Endothelial cell of umbilical vein (primary cell): ENCODE results near the gene SDK2. TPM values are rescaled to one million over a fixed set of nuclear protein-coding genes. Genes with fewer than 3 reads are reported as not detected.

ENCODE experiments used
- BruUV-seq: library from RNA; stranded (reverse); fragments of 400-500 nt; replicated peaks from 2 replicates; lab custom pipeline; 2021; lab: Mats Ljungman, UMichigan
- CTCF ChIA-PET: fragments of 300-600, 350-600 bp; sonication (Branson Sonifier 250); formaldehyde crosslinking; loops from one replicate; lab custom pipeline; 2021; ENCODE audit warnings: antibody characterized with exemption, inconsistent platforms; lab: Charles Lee
- POLR2A ChIA-PET: fragments of 300-600, 350-600 bp; sonication (Branson Sonifier 250); formaldehyde crosslinking; loops from one replicate; lab custom pipeline; 2021; ENCODE audit warnings: antibody characterized with exemption, inconsistent platforms; lab: Charles Lee
- DNase-seq: peaks from one replicate; pipeline ENCODE4 v3.0.0-alpha.2; 2011; ENCODE audit warnings: low read depth, low spot score
- FAIRE-seq: peaks from 2 replicates; lab custom pipeline; 2011; peaks lifted over from hg19 to GRCh38; lab: Jason Lieb, UNC
- H2AFZ ChIP-seq: 2 replicates; pipeline ENCODE4 v1.6.0; 2012; ENCODE audit warnings: low read depth, low read length, control low read depth, inconsistent platforms
- H3K27ac ChIP-seq: 2 replicates; pipeline ENCODE4 v1.5.1; 2011; ENCODE audit warnings: low read depth, mild to moderate bottlenecking, control low read depth, low read length, moderate library complexity; ENCODE audit not compliant: insufficient read depth
- H3K27me3 ChIP-seq, 2 experiments: 2 replicates each; pipeline versions ENCODE4 v1.6.0 to v1.6.1; 2011; ENCODE audit warnings: low read length in 2 of 2, mixed read lengths in 1 of 2; ENCODE audit not compliant: control insufficient read depth in 2 of 2, insufficient read depth in 2 of 2
- H3K36me3 ChIP-seq, 2 experiments: 2 replicates in 1 of 2; 3 replicates in 1 of 2; pipeline ENCODE4 v1.5.1; 2011; ENCODE audit warnings: low read length in 2 of 2, mild to moderate bottlenecking in 1 of 2, moderate library complexity in 1 of 2; ENCODE audit not compliant: control insufficient read depth in 2 of 2, insufficient read depth in 2 of 2; ENCODE audit errors: extremely low read depth in 1 of 2
- H3K4me1 ChIP-seq: 3 replicates; pipeline ENCODE4 v1.5.1; 2011; ENCODE audit warnings: mild to moderate bottlenecking, low read length; ENCODE audit not compliant: control insufficient read depth, insufficient read depth; ENCODE audit errors: extremely low read depth
- H3K4me2 ChIP-seq: 2 replicates; pipeline ENCODE4 v1.6.1; 2011; ENCODE audit warnings: low read length, control low read depth, mixed read lengths; ENCODE audit not compliant: insufficient read depth
- H3K4me3 ChIP-seq, 3 experiments: fragments of 200-600 bp in 1 of 3; sonication (generic), shearing (Covaris generic) in 1 of 3; replicated peaks in 1 of 3; 2 replicates each; pipeline ENCODE4 v1.5.1; 2011 to 2016; ENCODE audit warnings: control low read depth in 3 of 3, low read length in 3 of 3, mild to moderate bottlenecking in 2 of 3, inconsistent platforms in 1 of 3, low read depth in 1 of 3, moderate library complexity in 1 of 3; ENCODE audit not compliant: insufficient read depth in 1 of 3
- H3K79me2 ChIP-seq: 2 replicates; pipeline ENCODE4 v1.6.0; 2012; ENCODE audit warnings: low read length, inconsistent platforms; ENCODE audit not compliant: control insufficient read depth, insufficient read depth
- H3K9ac ChIP-seq: replicated peaks from 2 replicates; pipeline ENCODE3; 2011; ENCODE audit warnings: low read length, control low read depth; ENCODE audit not compliant: insufficient read depth; ENCODE audit errors: extremely low read depth
- H3K9me1 ChIP-seq: replicated peaks from 3 replicates; pipeline ENCODE4 v1.6.0; 2011; ENCODE audit warnings: mild to moderate bottlenecking, low read length; ENCODE audit not compliant: control insufficient read depth, insufficient read depth; ENCODE audit errors: extremely low read depth
- H3K9me3 ChIP-seq: replicated peaks from 2 replicates; pipeline ENCODE4 v1.5.1; 2012; ENCODE audit warnings: low read length, inconsistent platforms; ENCODE audit not compliant: control insufficient read depth, insufficient read depth
- H4K20me1 ChIP-seq: replicated peaks from 2 replicates; pipeline ENCODE3; 2011; ENCODE audit warnings: mild to moderate bottlenecking, low read length; ENCODE audit not compliant: control insufficient read depth, insufficient read depth; ENCODE audit errors: extremely low read depth
- CTCF ChIP-seq, 2 donors: IDR thresholded peaks; 1 replicate in 1 of 2; 2 replicates in 1 of 2; pipeline ENCODE4 v1.5.1; 2011; ENCODE audit warnings: low read length in 2 of 2, mild to moderate bottlenecking in 2 of 2, moderate library complexity in 2 of 2, control low read depth in 1 of 2, inconsistent platforms in 1 of 2, low read depth in 1 of 2; ENCODE audit not compliant: insufficient read depth in 1 of 2; ENCODE audit errors: extremely low read depth in 1 of 2
- EZH2 ChIP-seq: IDR thresholded peaks from 2 replicates; pipeline ENCODE4 v1.6.1; 2012; ENCODE audit warnings: borderline replicate concordance, low read depth, mild to moderate bottlenecking, moderate library complexity, low read length, inconsistent platforms; ENCODE audit not compliant: severe bottlenecking
- FOS ChIP-seq: IDR thresholded peaks from 2 replicates; pipeline ENCODE4 v1.6.1; 2011; ENCODE audit warnings: mild to moderate bottlenecking, low read length, moderate library complexity, borderline replicate concordance; ENCODE audit not compliant: insufficient read depth
- GATA2 ChIP-seq: IDR thresholded peaks from 2 replicates; pipeline ENCODE4 v1.7.0; 2011; ENCODE audit warnings: low read depth, mild to moderate bottlenecking, moderate library complexity, mixed read lengths, low read length; ENCODE audit not compliant: insufficient read length, insufficient read depth
- JUN ChIP-seq: IDR thresholded peaks from 2 replicates; pipeline ENCODE4 v1.6.1; 2011; ENCODE audit warnings: borderline replicate concordance, low read depth; ENCODE audit not compliant: insufficient read length, insufficient read depth
- MAX ChIP-seq: IDR thresholded peaks from 2 replicates; pipeline ENCODE4 v1.6.1; 2011; ENCODE audit not compliant: insufficient read depth, insufficient read length
- MYC ChIP-seq: IDR thresholded peaks from one replicate; pipeline ENCODE4 v1.6.1; 2011; ENCODE audit warnings: mild to moderate bottlenecking, low read depth, low read length
- POLR2A ChIP-seq: IDR thresholded peaks from 2 replicates; pipeline ENCODE4 v1.6.1; 2012; ENCODE audit warnings: low read depth, mild to moderate bottlenecking, control low read depth, low read length
- POLR2AphosphoS5 ChIP-seq: IDR thresholded peaks from 2 replicates; pipeline ENCODE4 v1.6.1; 2012; ENCODE audit warnings: low read depth, mild to moderate bottlenecking, control low read depth, low read length, moderate library complexity; ENCODE audit not compliant: insufficient read depth
- dilution Hi-C: fragments of 300-500 bp; cut with MboI; formaldehyde crosslinking; loops from one replicate; pipeline ENCODE4 v1.15.0; 2019; ENCODE audit warnings: low sequenced_read_pairs; ENCODE audit not compliant: extremely low pct_ligation_motif_present
- intact Hi-C: fragments of 100-400 bp; cut with micrococcal nuclease; formaldehyde crosslinking; loops from one replicate; pipeline ENCODE4 v1.10.0; 2022
- polyA plus RNA-seq, 4 experiments: library from polyadenylated mRNA; depleted of rRNA in 3 of 4; stranded (reverse) in 3 of 4; unstranded in 1 of 4; fragments of >200 nt; gene quantifications; 2 replicates each; pipeline versions ENCODE4 v1.2.1 to v1.2.3, GENCODE V29; 2011 to 2012; ENCODE audit warnings: missing spikeins in 1 of 4
- total RNA-seq: library from RNA; stranded (reverse); gene quantifications from 2 replicates; pipeline ENCODE4 v1.2.3, GENCODE V29; 2021

The SDK2 gene
- total and polyA plus RNA-seq, 2 donors (not counting 3 experiments of a cell fraction or from before 2014, with no cell fraction given), result not detected

DNA sequence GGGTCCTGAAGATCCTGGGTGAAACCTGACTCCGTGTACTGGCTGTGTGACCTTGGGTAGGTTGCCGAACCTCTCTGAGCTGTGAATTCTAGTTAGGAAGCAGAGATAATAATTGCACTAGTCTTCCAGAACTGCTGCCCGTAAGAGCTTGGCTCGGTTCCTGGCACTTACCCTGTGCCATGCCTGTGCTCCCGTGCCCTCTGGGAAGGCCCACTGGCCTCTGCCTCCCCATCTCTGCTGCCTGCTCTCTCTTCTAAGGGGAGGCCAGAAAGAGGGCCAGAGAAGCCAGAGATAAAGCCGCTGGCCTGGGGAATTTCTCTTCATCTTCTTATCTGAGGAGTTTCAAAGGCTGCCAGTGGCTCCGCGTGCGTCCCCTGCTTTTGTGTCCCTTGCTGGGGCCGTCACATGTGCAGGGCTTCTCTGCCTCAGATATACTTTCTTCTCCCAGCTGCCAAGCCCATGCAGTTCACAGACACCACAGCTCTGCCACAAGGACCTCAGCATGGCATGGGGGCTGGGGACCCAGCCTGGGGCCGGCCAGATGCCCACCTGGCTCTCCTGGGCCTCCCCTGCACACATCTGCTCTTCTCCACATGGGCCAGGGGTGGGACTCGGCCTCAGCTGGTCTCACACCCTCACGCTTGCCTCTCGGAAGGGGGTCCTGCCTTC is 145.2 kb downstream of the SDK2 start:
- TF ChIP-seq POLR2A (no peak), CTCF (IDR thresholded peaks at IDR 0.05; ENCODE audit: extremely low read depth in 1 of 2, insufficient read depth in 1 of 2, low read depth in 1 of 2, low read length in 2 of 2) (no peak), POLR2AphosphoS5 (no peak), FOS (no peak), GATA2 (no peak), MYC (no peak), EZH2 (no peak), JUN (no peak), MAX (no peak)
- dilution Hi-C loops, result no loop called here

More for the DNA sequence above, 145.2 kb downstream of the SDK2 start:
- H3K4me2 ChIP-seq, result no peak overlapping the region
- H3K27me3 ChIP-seq, result no peaks in the 10 kb centered on the region
- no peak overlapping the region for H3K4me3 ChIP-seq
- no TSS peak for BruUV-seq
- H3K9me3 ChIP-seq, result no peaks in the 10 kb centered on the region
- H3K27ac ChIP-seq, result no peak overlapping the region
- no peaks in the 10 kb centered on the region for H4K20me1 ChIP-seq
- H3K79me2 ChIP-seq, result no peaks in the 10 kb centered on the region
- no peaks in the 10 kb centered on the region for H3K9me1 ChIP-seq
- H3K4me1 ChIP-seq, result no peaks in the 10 kb centered on the region
- no peak overlapping the region for H3K9ac ChIP-seq
- H3K36me3 ChIP-seq, result no peaks in the 10 kb centered on the region
- intact Hi-C loops, result no loop called here
- DNase-seq (no peak), FAIRE-seq (no peak)
- POLR2A ChIA-PET, result no interaction called here
- no peak overlapping the region for H2AFZ ChIP-seq
- CTCF ChIA-PET, result no interaction called here
